Measurements from ENCODE around the gene CRIM1.

DNA sequence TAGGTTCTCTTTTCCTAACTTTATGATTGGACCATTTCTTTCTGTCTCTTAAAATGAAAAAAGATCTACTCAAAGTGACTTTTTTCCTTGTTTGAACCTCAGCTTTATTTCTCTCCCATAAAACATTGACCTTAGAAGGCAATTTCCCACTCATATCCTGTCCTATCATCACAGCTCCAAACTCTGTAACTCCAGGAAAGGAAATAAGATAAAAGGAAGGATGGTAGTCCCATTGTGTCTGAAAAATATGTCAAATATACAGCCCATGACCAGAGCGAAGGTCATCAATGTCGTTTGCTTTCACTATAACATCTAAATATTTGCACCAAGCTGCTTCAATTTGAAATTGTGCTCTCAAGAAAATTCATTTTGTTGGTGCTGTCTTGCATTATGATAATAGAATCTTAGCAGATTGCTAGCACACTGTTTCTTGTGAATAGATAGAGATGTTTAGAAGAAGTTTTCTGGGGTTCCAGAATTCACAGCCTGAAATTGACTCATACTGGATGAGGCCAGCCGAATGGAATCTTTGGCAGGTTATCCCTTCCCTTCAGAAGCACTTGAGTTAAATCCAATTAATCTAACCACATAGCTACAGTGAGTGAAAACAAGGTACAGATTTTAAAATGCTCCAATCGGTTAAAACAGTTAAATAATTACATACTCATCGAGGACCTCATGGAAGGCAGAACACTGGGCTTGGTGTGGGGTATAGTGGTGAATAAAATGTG, 95.1 kb downstream of the CRIM1 start:
- no peak for TF ChIP-seq ZNF274 (IDR thresholded peaks at IDR 0.05; ENCODE audit: low read depth, low read length)
- TF ChIP-seq SUZ12 (IDR thresholded peaks at IDR 0.05; ENCODE audit: extremely low read depth, insufficient read depth, insufficient read length): no peak
- no peak for TF ChIP-seq YY1 (IDR thresholded peaks at IDR 0.05; ENCODE audit: insufficient read depth, insufficient read length)
